K562 (cell line): ENCODE results near the gene CD320. TPM values are rescaled to one million over a fixed set of nuclear protein-coding genes. Genes with fewer than 3 reads are reported as not detected.

Experiments
- ATF1 ChIP-seq, 2 experiments: fragments of 450-650 bp in 1 of 2; IDR thresholded peaks; 2 replicates each; pipeline ENCODE4 v1.6.1; 2016; ENCODE audit warnings: missing compliant biosample characterization in 1 of 2, missing genetic modification characterization in 1 of 2
- GTF3C2 ChIP-seq: IDR thresholded peaks from 3 replicates; pipeline ENCODE4 v1.6.1; 2011; ENCODE audit warnings: borderline replicate concordance, mild to moderate bottlenecking, moderate library complexity; ENCODE audit not compliant: insufficient read length; ENCODE audit errors: extremely low read depth
- MECOM ChIP-seq: fragments of 250-450 bp; sonication (Bioruptor Pico); IDR thresholded peaks from 2 replicates; pipeline ENCODE4 v1.8.0; 2022; ENCODE audit warnings: inconsistent platforms
- NCOA6 ChIP-seq: fragments of 450-650 bp; IDR thresholded peaks from 2 replicates; pipeline ENCODE4 v1.6.1; 2017; ENCODE audit warnings: mild to moderate bottlenecking
- NCOR1 ChIP-seq: fragments of 450-650 bp; IDR thresholded peaks from 2 replicates; pipeline ENCODE4 v1.6.1; 2016; ENCODE audit warnings: mild to moderate bottlenecking, moderate library complexity
- POLR2B ChIP-seq: fragments of 450-650 bp; IDR thresholded peaks from 2 replicates; pipeline ENCODE4 v1.6.1; 2018; ENCODE audit warnings: low read depth; ENCODE audit not compliant: partially characterized antibody
- POU5F1 ChIP-seq: fragments of 150-350 bp; IDR thresholded peaks from 2 replicates; pipeline ENCODE4 v1.6.1; 2014; ENCODE audit warnings: borderline replicate concordance, low read length, low read depth, mild to moderate bottlenecking; ENCODE audit not compliant: partially characterized antibody
- PPARD ChIP-seq: fragments of 250-450 bp; sonication (Bioruptor Pico); IDR thresholded peaks from 2 replicates; pipeline ENCODE4 v1.8.0; 2022; ENCODE audit warnings: inconsistent platforms, mild to moderate bottlenecking, moderate library complexity
- ZNF778 ChIP-seq: fragments of 450-650 bp; formaldehyde crosslinking; IDR thresholded peaks from 2 replicates; pipeline ENCODE4 v1.4.0; 2020; ENCODE audit warnings: mild to moderate bottlenecking, moderate library complexity
- polyA plus RNA-seq, 8 experiments: library from polyadenylated mRNA; depleted of rRNA in 4 of 8; stranded (reverse) in 5 of 8; unstranded in 3 of 8; fragments of >200 nt; fragmentation: Nextera tagmentation in 2 of 8; fragmentation: Illumina TruSeq in 1 of 8; extraction: Ambion mirVana in 2 of 8; extraction: Trizol in 1 of 8; gene quantifications; 2 replicates each; pipeline versions ENCODE4 v1.2.1 to v1.2.3, GENCODE V29; 2011 to 2014; ENCODE audit warnings: inconsistent platforms in 1 of 8, missing spikeins in 1 of 8
- total RNA-seq, 7 experiments: library from RNA; depleted of rRNA in 6 of 7; stranded (reverse); fragments of >200 nt in 6 of 7; fragmentation: Illumina TruSeq in 2 of 7; extraction: Trizol in 2 of 7; gene quantifications; 2 replicates each; pipeline versions ENCODE4 v1.2.1 to v1.2.3, GENCODE V29; 2011 to 2021; ENCODE audit warnings: low replicate concordance in 1 of 7
- TF ChIP-seq, protein P1 (sequence below): fragments of 450-650 bp; formaldehyde crosslinking; IDR thresholded peaks from 2 replicates; pipeline ENCODE4 v1.4.0; 2020; ENCODE audit warnings: mild to moderate bottlenecking, moderate library complexity
- TF ChIP-seq, protein P2 (sequence below), 2 experiments: fragments of 450-650 bp in 1 of 2; sonication (generic) in 1 of 2; formaldehyde crosslinking; conservative IDR thresholded peaks; 2 replicates each; pipeline versions ENCODE4 v1.4.0 to v1.8.1; 2020 to 2022; ENCODE audit warnings: mild to moderate bottlenecking in 1 of 2, missing genetic modification reagents in 1 of 2
- TF ChIP-seq, protein P3 (sequence below): sonication (generic); formaldehyde crosslinking; IDR thresholded peaks from 2 replicates; pipeline ENCODE4 v1.8.0; 2022; ENCODE audit warnings: mild to moderate bottlenecking, low read depth, missing genetic modification reagents
- TF ChIP-seq, protein P4 (sequence below): fragments of 250-450 bp; sonication (Bioruptor Pico); IDR thresholded peaks from 2 replicates; pipeline ENCODE4 v1.4.0; 2020

The CD320 gene
- total and polyA plus RNA-seq, 9 of the 15 experiments (the other 6 are each of a cell fraction or from before 2014, with no cell fraction given) = 0.45 to 94.5 (median 34.4) TPM

- no peak for TF ChIP-seq GTF3C2
- TF ChIP-seq, protein P1, sequence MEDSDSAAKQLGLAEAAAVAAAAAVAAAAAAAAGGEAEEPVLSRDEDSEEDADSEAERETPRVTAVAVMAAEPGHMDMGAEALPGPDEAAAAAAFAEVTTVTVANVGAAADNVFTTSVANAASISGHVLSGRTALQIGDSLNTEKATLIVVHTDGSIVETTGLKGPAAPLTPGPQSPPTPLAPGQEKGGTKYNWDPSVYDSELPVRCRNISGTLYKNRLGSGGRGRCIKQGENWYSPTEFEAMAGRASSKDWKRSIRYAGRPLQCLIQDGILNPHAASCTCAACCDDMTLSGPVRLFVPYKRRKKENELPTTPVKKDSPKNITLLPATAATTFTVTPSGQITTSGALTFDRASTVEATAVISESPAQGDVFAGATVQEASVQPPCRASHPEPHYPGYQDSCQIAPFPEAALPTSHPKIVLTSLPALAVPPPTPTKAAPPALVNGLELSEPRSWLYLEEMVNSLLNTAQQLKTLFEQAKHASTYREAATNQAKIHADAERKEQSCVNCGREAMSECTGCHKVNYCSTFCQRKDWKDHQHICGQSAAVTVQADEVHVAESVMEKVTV (CRISPR knock-in tag) = no peak
- no peak for TF ChIP-seq ZNF778
- no peak for TF ChIP-seq NCOR1
- TF ChIP-seq, protein P2, sequence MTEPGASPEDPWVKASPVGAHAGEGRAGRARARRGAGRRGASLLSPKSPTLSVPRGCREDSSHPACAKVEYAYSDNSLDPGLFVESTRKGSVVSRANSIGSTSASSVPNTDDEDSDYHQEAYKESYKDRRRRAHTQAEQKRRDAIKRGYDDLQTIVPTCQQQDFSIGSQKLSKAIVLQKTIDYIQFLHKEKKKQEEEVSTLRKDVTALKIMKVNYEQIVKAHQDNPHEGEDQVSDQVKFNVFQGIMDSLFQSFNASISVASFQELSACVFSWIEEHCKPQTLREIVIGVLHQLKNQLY (CRISPR knock-in tag; conservative IDR thresholded peaks at IDR 0.05) = peak in 1 of 2 experiments; percentile 86; a peak in 1 of 4 replicates
- TF ChIP-seq ATF1 (CRISPR knock-in tag; IDR thresholded peaks at IDR 0.05) = no peak
- peak; percentile 93 for TF ChIP-seq ATF1 (tag; IDR thresholded peaks at IDR 0.05)
- TF ChIP-seq, protein P3, sequence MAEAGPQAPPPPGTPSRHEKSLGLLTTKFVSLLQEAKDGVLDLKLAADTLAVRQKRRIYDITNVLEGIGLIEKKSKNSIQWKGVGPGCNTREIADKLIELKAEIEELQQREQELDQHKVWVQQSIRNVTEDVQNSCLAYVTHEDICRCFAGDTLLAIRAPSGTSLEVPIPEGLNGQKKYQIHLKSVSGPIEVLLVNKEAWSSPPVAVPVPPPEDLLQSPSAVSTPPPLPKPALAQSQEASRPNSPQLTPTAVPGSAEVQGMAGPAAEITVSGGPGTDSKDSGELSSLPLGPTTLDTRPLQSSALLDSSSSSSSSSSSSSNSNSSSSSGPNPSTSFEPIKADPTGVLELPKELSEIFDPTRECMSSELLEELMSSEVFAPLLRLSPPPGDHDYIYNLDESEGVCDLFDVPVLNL = peak; percentile 53
- TF ChIP-seq MECOM = no peak
- no peak for TF ChIP-seq NCOA6
- no peak for TF ChIP-seq POU5F1
- TF ChIP-seq PPARD = no peak
- TF ChIP-seq, protein P4, sequence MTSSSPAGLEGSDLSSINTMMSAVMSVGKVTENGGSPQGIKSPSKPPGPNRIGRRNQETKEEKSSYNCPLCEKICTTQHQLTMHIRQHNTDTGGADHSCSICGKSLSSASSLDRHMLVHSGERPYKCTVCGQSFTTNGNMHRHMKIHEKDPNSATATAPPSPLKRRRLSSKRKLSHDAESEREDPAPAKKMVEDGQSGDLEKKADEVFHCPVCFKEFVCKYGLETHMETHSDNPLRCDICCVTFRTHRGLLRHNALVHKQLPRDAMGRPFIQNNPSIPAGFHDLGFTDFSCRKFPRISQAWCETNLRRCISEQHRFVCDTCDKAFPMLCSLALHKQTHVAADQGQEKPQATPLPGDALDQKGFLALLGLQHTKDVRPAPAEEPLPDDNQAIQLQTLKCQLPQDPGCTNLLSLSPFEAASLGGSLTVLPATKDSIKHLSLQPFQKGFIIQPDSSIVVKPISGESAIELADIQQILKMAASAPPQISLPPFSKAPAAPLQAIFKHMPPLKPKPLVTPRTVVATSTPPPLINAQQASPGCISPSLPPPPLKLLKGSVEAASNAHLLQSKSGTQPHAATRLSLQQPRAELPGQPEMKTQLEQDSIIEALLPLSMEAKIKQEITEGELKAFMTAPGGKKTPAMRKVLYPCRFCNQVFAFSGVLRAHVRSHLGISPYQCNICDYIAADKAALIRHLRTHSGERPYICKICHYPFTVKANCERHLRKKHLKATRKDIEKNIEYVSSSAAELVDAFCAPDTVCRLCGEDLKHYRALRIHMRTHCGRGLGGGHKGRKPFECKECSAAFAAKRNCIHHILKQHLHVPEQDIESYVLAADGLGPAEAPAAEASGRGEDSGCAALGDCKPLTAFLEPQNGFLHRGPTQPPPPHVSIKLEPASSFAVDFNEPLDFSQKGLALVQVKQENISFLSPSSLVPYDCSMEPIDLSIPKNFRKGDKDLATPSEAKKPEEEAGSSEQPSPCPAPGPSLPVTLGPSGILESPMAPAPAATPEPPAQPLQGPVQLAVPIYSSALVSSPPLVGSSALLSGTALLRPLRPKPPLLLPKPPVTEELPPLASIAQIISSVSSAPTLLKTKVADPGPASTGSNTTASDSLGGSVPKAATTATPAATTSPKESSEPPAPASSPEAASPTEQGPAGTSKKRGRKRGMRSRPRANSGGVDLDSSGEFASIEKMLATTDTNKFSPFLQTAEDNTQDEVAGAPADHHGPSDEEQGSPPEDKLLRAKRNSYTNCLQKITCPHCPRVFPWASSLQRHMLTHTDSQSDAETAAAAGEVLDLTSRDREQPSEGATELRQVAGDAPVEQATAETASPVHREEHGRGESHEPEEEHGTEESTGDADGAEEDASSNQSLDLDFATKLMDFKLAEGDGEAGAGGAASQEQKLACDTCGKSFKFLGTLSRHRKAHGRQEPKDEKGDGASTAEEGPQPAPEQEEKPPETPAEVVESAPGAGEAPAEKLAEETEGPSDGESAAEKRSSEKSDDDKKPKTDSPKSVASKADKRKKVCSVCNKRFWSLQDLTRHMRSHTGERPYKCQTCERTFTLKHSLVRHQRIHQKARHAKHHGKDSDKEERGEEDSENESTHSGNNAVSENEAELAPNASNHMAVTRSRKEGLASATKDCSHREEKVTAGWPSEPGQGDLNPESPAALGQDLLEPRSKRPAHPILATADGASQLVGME (CRISPR knock-in tag) = no peak
- peak; percentile 88 for TF ChIP-seq POLR2B
Measured at GRCh38 chr19:8307965-8308866, at the start of gene CD320 (continued).
